Skeletal muscle tissue (tissue), 4 donors: ENCODE measurements around the gene SYTL3. TPM values are rescaled to one million over a fixed set of nuclear protein-coding genes. Genes with fewer than 3 reads are reported as not detected.

Experiments used
- H3K27ac ChIP-seq: one replicate; pipeline ENCODE4 v1.7.0; 2013; ENCODE audit warnings: mild to moderate bottlenecking, low read depth, low read length, inconsistent platforms
- H3K27me3 ChIP-seq, 3 donors: one replicate each; pipeline ENCODE4 v1.7.0; 2013; ENCODE audit warnings: low read length in 3 of 3; ENCODE audit not compliant: control insufficient read depth in 3 of 3, insufficient read depth in 3 of 3
- H3K36me3 ChIP-seq, 3 donors: one replicate each; pipeline ENCODE4 v1.7.0; 2013; ENCODE audit warnings: low read length in 3 of 3; ENCODE audit not compliant: control insufficient read depth in 3 of 3, insufficient read depth in 3 of 3
- H3K4me1 ChIP-seq, 3 donors: one replicate each; pipeline ENCODE4 v1.7.0; 2013; ENCODE audit warnings: low read length in 3 of 3, mild to moderate bottlenecking in 3 of 3; ENCODE audit not compliant: control insufficient read depth in 3 of 3, insufficient read depth in 3 of 3
- H3K4me3 ChIP-seq, 3 donors: one replicate each; pipeline ENCODE4 v1.7.0; 2013; ENCODE audit warnings: low read length in 3 of 3
- H3K9ac ChIP-seq, 3 donors: one replicate each; pipeline ENCODE4 v1.7.0; 2013; ENCODE audit warnings: low read length in 3 of 3, mild to moderate bottlenecking in 3 of 3, moderate library complexity in 2 of 3, low read depth in 1 of 3
- H3K9me3 ChIP-seq, 3 donors: one replicate each; pipeline ENCODE4 v1.7.0; 2013; ENCODE audit warnings: low read length in 3 of 3; ENCODE audit not compliant: control insufficient read depth in 3 of 3
- total RNA-seq: library from RNA; depleted of rRNA; stranded (reverse); fragments of >200 nt; gene quantifications from one replicate; pipeline ENCODE4 v1.2.3, GENCODE V29; 2014
- donor health status: Osteomylitis.

SYTL3 gene
- total RNA-seq, 1 donor from 2014 or later = 5.7 TPM

DNA sequence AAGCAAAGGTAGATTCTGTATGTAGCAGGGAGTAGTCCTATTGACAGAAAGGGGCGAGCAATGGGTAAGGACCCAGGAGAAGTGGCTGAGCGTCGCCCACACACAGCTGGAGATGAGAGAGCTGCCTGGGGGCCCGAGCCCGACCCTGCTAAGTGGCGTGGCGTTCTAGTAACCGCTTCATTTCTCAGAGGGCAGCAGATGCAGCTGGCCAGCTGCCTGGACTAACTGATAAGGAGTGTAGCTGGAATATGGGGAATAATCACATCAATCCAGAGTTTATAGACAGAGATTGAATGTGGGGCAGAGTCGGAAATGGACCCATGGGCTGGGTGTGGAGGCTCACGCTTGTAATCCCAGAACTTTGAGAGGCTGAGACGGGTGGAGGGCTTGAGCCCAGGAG is 104.9 kb downstream of the SYTL3 start:
- Histone ChIP-seq H3K9ac (no peak overlapping the region), H3K9me3 (no peaks in the 10 kb centered on the region), H3K4me1 (no peaks in the 10 kb centered on the region), H3K27ac (no peak overlapping the region), H3K27me3 (no peaks in the 10 kb centered on the region), H3K36me3 (peaks cover 2 to 6% (median 2%) of the 10 kb centered on the region in 3 donors), H3K4me3 (no peak overlapping the region)

DNA sequence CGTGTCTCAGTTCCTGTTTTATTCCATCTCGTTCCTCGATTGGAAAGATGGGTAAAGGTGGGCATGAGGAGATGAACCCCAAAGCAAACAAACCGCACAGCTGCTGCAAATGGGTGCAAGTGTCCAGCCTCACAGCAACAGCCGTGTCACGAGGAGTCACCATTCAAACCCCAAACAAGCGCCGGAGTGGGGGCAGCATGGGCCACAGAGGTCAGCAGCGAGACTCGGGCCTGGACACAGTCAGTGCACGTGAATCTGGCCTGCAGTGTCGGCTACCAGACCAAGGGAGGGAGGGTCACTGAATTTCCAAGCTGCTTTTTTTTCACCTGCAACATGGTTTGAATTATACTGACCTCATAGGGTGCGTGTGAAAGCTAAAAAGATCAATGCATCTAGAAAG is 105.8 kb downstream of the SYTL3 start:
- Histone ChIP-seq H3K36me3 (peaks cover 2 to 4% (median 2%) of the 10 kb centered on the region in 3 donors), H3K4me3 (no peak overlapping the region), H3K4me1 (no peaks in the 10 kb centered on the region), H3K27ac (no peak overlapping the region), H3K27me3 (no peaks in the 10 kb centered on the region), H3K9ac (no peak overlapping the region), H3K9me3 (no peaks in the 10 kb centered on the region)

DNA sequence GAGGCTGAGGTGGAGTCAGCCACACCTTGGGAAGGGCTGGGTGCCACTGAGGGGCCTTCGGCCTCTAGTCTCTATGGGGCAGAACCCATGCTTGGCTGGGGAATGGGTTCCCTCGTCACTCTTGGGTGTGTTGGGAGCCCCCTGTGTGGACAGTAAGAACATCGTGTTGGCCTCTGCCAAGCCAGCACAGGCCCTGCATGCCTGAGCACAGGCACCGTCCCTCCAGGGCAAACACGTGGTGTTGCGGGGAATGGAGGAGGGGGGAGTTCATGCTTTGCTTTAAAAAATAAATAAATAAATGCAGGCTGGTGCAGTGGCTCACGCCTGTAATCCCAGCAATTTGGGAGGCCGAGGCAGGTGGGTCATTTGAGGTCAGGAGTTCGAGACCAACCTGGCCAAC is 106.3 kb downstream of the SYTL3 start:
- no peak overlapping the region for H3K9ac ChIP-seq
- H3K4me1 ChIP-seq = no peaks in the 10 kb centered on the region
- peaks cover 2 to 4% (median 2%) of the 10 kb centered on the region in 3 donors for H3K36me3 ChIP-seq

DNA sequence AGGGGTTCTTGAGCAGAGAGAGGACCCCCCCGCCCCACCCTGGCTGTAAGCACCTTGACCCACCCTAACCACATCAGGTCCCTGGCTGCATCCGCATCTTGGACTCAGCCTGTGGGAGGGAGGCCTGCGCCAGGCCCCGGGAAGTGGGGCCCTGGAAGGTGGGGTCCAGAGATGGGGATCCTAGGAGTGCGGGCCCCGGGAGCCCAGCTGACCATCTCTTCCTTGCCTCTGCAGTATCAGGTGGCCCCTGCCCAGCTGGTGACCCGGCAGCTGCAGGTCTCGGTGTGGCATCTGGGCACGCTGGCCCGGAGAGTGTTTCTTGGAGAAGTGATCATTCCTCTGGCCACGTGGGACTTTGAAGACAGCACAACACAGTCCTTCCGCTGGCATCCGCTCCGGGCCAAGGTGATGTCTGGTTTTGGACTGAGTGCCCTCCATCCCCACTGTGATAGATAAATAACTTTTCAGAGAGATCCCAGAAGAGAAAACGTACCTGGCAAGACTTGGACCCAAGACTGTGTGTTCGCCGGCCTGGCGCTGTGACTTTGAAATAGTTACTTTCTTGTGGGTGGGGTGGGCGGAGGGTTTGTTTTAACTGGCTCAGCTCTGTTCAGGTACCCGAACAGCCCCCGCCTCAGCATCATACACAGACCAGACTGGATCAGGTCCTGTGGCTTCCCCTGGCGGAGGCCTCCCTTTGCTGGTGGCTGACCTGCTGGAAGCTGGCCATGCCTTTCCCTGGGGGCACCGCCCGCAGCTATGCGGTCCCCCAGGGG is 107.3 kb downstream of the SYTL3 start:
- Histone ChIP-seq H3K27me3 (no peaks in the 10 kb centered on the region), H3K9ac (no peak overlapping the region), H3K9me3 (no peaks in the 10 kb centered on the region), H3K4me1 (no peaks in the 10 kb centered on the region), H3K4me3 (no peak overlapping the region), H3K36me3 (peaks cover 5 to 12% (median 5%) of the 10 kb centered on the region in 3 donors), H3K27ac (no peak overlapping the region)

More for the DNA sequence above, 106.3 kb downstream of the SYTL3 start:
- H3K4me3 ChIP-seq = no peak overlapping the region
- no peaks in the 10 kb centered on the region for H3K27me3 ChIP-seq
- H3K9me3 ChIP-seq = no peaks in the 10 kb centered on the region
- H3K27ac ChIP-seq = no peak overlapping the region

DNA sequence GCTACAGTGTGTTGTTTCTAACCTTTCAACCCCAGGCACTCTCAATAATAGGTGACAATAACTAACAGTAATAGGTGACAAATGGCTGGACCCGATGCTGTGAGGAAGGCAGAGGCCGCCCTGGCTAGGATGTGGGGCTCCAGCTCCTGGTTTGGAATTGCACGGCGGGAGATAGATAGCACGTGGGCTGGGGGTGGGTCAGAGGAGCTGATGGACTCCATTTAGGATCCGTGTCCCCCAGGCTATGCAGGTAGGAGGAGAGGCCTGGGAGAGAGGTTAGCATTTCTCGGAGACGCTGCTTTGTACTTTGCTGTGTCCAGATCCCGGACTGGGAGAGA is 107.9 kb downstream of the SYTL3 start:
- no peak overlapping the region for H3K27ac ChIP-seq
- no peak overlapping the region for H3K4me3 ChIP-seq
- H3K36me3 ChIP-seq = peaks cover 5 to 14% (median 7%) of the 10 kb centered on the region in 3 donors
- no peak overlapping the region for H3K9ac ChIP-seq
- no peaks in the 10 kb centered on the region for H3K27me3 ChIP-seq
- no peaks in the 10 kb centered on the region for H3K9me3 ChIP-seq
- no peaks in the 10 kb centered on the region for H3K4me1 ChIP-seq

DNA sequence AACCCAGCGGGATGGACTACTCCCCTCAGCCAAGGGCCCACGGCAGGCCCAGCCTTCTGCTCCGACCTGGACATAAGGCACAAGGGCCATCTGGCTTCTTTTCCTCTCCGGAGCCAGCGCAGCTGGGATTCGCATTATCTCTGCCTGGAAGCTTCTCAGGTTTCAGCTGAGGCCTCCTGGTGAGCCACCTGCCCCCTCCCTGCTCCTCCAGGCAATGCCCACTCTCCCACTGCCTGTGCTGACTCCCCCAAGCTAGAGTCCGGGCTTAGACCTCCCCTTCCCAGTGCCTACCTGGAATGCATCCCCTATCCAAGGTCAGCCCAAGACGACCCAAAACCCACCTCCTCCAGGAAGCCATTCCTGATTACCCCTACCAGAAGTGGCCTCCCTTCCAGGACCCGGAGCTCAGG is 108.6 kb downstream of the SYTL3 start:
- Histone ChIP-seq H3K9me3 (no peaks in the 10 kb centered on the region), H3K36me3 (peaks cover 11 to 18% (median 12%) of the 10 kb centered on the region in 3 donors), H3K9ac (no peak overlapping the region), H3K27ac (no peak overlapping the region), H3K27me3 (no peaks in the 10 kb centered on the region), H3K4me1 (no peaks in the 10 kb centered on the region), H3K4me3 (no peak overlapping the region)

DNA sequence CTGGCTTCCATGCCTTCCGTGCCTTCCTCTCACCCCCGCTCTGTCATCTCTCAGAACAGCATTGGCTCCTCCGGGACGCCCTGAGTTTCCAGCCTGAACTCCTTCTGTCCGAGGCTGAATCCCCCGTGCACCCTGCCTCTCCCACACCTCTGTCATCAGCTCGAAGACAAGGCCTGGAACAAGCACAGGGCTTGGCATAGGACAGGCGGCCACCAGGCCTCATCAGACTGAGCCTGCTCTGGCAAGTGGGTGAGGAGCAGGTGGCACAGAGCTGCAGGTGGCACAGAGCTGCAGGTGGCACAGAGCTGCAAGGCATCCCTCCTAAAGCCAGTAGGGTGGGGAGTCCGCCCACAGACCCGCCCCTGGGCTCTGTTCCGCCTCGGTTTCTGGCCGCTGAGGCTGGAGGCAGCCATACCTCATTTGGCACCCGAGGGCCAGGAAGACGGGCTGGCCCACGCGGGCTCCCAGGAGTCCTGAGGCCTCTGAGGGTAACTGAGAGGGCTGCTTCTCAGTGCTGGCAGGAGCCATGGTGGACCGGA is 109.2 kb downstream of the SYTL3 start:
- Histone ChIP-seq H3K4me1 (peaks cover 0 to 3% (median 0%) of the 10 kb centered on the region in 3 donors), H3K27ac (no peak overlapping the region), H3K27me3 (no peaks in the 10 kb centered on the region), H3K9me3 (no peaks in the 10 kb centered on the region), H3K9ac (no peak overlapping the region), H3K4me3 (no peak overlapping the region), H3K36me3 (peaks cover 12 to 19% (median 16%) of the 10 kb centered on the region in 3 donors)

DNA sequence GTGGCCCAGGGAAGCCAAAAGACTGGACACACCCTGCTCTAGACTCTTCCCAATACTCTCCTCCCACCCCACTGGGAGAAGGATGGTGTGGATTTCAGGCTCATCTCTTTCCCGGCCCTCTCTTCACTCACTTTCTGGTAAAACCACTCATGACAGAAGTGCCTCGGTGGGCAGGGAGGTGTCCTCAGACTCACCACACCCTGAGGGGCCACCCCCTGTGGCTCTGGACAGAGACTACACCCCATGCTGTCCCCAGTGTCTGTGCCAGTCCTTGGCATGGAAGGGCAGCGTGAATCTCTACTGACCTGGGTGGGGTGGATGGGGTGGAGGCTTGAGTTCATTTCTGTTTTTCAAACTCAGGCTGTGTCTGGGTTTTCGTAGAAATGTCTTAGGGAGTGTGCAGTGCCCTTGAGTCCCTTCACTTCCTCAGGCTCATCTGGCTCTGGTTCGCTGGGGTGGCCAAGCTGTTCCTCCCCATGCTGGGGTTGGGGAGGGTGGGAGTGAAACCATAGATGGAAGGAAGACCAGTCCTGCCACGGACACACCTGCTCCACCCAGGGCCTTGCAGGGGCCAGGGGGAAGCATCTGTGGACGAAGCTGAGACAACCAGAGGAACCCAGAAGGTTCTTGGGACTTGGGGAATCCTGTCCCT is 110.2 kb downstream of the SYTL3 start:
- H3K27me3 ChIP-seq = no peaks in the 10 kb centered on the region
- no peaks in the 10 kb centered on the region for H3K9me3 ChIP-seq
- H3K9ac ChIP-seq = peak overlapping the region in 1 of 3 donors; percentile 8
- H3K36me3 ChIP-seq = peaks cover 19 to 27% (median 25%) of the 10 kb centered on the region in 3 donors
- peaks cover 0 to 3% (median 0%) of the 10 kb centered on the region in 3 donors for H3K4me1 ChIP-seq
- H3K27ac ChIP-seq = no peak overlapping the region
- no peak overlapping the region for H3K4me3 ChIP-seq

DNA sequence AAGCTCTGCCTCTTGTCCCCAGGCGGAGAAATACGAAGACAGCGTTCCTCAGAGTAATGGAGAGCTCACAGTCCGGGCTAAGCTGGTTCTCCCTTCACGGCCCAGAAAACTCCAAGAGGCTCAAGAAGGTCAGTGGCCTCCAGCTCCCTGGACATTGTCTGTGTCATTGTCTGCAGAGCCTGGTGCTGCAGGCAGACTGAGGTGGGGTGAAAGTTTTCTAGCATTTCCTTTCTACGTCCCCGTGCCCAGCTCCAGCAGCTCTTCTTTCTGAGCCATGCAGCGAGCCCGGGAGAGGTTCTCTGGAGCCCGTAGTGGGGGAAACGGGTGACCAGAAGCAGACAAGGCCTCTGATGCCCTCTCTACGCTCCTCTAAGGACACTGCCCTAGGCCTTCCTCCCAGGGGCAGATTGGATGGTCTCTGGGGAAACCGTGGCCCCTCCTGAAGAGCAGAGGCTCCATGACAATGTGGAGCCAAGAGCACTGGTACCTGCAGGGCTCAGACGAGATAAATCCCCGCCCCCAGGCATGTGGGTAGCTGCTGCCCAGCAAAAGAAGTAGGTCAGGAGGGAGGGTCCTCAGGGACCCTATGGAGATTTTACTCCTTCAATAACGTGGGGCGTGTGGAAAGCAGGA is 110.9 kb downstream of the SYTL3 start:
- Histone ChIP-seq H3K4me3 (no peak overlapping the region), H3K27me3 (no peaks in the 10 kb centered on the region), H3K9me3 (no peaks in the 10 kb centered on the region), H3K9ac (no peak overlapping the region), H3K36me3 (peaks cover 23 to 31% (median 30%) of the 10 kb centered on the region in 3 donors), H3K27ac (no peak overlapping the region), H3K4me1 (peaks cover 0 to 3% (median 0%) of the 10 kb centered on the region in 3 donors)

DNA sequence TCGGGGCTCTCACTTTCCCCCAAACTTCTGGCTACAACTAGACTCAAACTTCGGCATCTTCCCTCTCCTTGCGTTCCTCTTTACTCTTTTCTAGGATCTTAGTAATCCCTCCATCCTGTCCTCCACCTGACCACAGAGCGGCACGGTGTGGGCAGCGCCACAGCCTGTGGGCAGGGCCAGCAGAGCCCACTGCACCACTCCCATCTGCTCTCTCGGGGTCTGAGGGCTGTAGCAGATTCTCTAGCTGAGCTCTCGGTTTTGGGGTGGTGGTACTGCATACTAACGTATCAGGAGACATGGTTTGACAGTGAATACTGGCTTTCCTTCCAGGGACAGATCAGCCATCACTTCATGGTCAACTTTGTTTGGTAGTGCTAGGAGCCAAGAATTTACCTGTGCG is 111.9 kb downstream of the SYTL3 start:
- Histone ChIP-seq H3K4me3 (no peak overlapping the region), H3K9me3 (no peaks in the 10 kb centered on the region), H3K9ac (no peak overlapping the region), H3K36me3 (peaks cover 26 to 41% (median 36%) of the 10 kb centered on the region in 3 donors), H3K27me3 (no peaks in the 10 kb centered on the region), H3K27ac (no peak overlapping the region), H3K4me1 (peaks cover 0 to 3% (median 0%) of the 10 kb centered on the region in 3 donors)
